ENCODE measurements around the gene ERGIC1. TPM values are rescaled to one million over a fixed set of nuclear protein-coding genes. Genes with fewer than 3 reads are reported as not detected.

The ERGIC1 gene
- total and polyA plus RNA-seq, 2 of the 8 experiments (the other 6 are each of a cell fraction or from before 2014, with no cell fraction given) = 95.3 to 106 TPM

GRCh38 chr5:172868924-172869591 is 35.0 kb downstream of the ERGIC1 start:
- peak overlapping the region in 1 of 2 experiments; percentile 34; a peak in 1 of 4 replicates for H3K4me2 ChIP-seq (ENCODE audit: insufficient read depth in 1 of 2, low read depth in 2 of 2, low read length in 2 of 2)
- no peaks in the 10 kb centered on the region; a peak in 1 of 8 replicates for H3K36me3 ChIP-seq (ENCODE audit: control insufficient read depth in 2 of 4, insufficient read depth in 4 of 4, low read length in 3 of 4)
- H3K79me1 ChIP-seq (ENCODE audit: low read depth, low read length) = peaks cover 16% of the 10 kb centered on the region
- WGBS, 2 experiments (ENCODE audit: extremely low coverage in 1 of 2, insufficient coverage in 1 of 2, insufficient read length in 1 of 2, insufficient replicate concordance in 2 of 2, low coverage in 1 of 2, low lambda C conversion rate in 2 of 2, missing lambda C conversion rate in 1 of 2) = 70% methylated on average over 10 of the region's 10 CpGs; no CpG with 5 or more reads in 1 of the 2 experiments
- peaks cover 21 to 34% of the 10 kb centered on the region in 2 experiments for H4K20me1 ChIP-seq (replicated peaks in 1 of 2; ENCODE audit: control insufficient read depth in 1 of 2, insufficient read depth in 2 of 2, low read length in 2 of 2)
- H2BK120ac ChIP-seq (replicated peaks; ENCODE audit: low read depth, low read length) = no peak overlapping the region
- POLR2A ChIA-PET (ENCODE audit: partially characterized antibody) = interaction anchor here (0.6 to 1.3 kb wide), 5 partner anchors 17 to 108 kb away, joined by 3 to 4 read pairs (median 3); no protein-coding TSS in a partner anchor
- no peak overlapping the region for H3K14ac ChIP-seq (ENCODE audit: insufficient read length)
- H2AFZ ChIP-seq (ENCODE audit: low read length) = no peak overlapping the region
- H3K23ac ChIP-seq (ENCODE audit: insufficient read length) = no peak overlapping the region
- H3K27ac ChIP-seq (ENCODE audit: low read depth, low read length) = no peak overlapping the region
- H3K9me3 ChIP-seq (ENCODE audit: insufficient read depth in 2 of 2, low read depth in 1 of 2, low read length in 1 of 2) = no peaks in the 10 kb centered on the region
- peaks cover 0 to 52% of the 10 kb centered on the region in 2 experiments; a peak in 2 of 4 replicates for H3K79me2 ChIP-seq (ENCODE audit: control insufficient read depth in 1 of 2, insufficient read depth in 2 of 2, low read length in 2 of 2)
- no peak overlapping the region for H4K8ac ChIP-seq (ENCODE audit: extremely low read depth, insufficient read depth, low read length)
- no peak overlapping the region for H2AK5ac ChIP-seq (ENCODE audit: low read depth, low read length)
- no peak overlapping the region for H2BK20ac ChIP-seq (ENCODE audit: low read length)
- no peak for FAIRE-seq
- H2BK15ac ChIP-seq (ENCODE audit: low read length) = no peak overlapping the region
- no peak overlapping the region for H3K4me3 ChIP-seq (ENCODE audit: extremely low read depth in 1 of 4, insufficient read depth in 2 of 4, low read depth in 3 of 4, low read length in 4 of 4)
- no peaks in the 10 kb centered on the region for H3K27me3 ChIP-seq (replicated peaks in 1 of 4; ENCODE audit: control insufficient read depth in 3 of 4, extremely low read depth in 1 of 4, insufficient read depth in 3 of 4, low read length in 3 of 4)
- DNase-seq (ENCODE audit: low read depth in 1 of 2, low spot score in 2 of 2) = no peak
- no peak overlapping the region for H3K9ac ChIP-seq (replicated peaks in 1 of 4; ENCODE audit: extremely low read depth in 1 of 4, low read depth in 3 of 4, low read length in 3 of 4)
- CTCF ChIA-PET (ENCODE audit: partially characterized antibody) = interaction anchor here (0.7 to 0.9 kb wide), 2 partner anchors 12 to 63 kb away, joined by 3 read pairs; no protein-coding TSS in a partner anchor
- H3K23me2 ChIP-seq (ENCODE audit: low read depth, low read length) = no peaks in the 10 kb centered on the region
- H3K18ac ChIP-seq (ENCODE audit: extremely low read depth, low read length) = no peak overlapping the region
- H2BK12ac ChIP-seq (ENCODE audit: low read depth, low read length) = no peak overlapping the region
- H4K5ac ChIP-seq (ENCODE audit: insufficient read length, low read depth, low read length) = no peak overlapping the region
- H3K4ac ChIP-seq (replicated peaks; ENCODE audit: insufficient read length, low read depth, low read length) = no peak overlapping the region
- no peak overlapping the region for H3K56ac ChIP-seq (replicated peaks; ENCODE audit: insufficient read length, low read depth, low read length)
- peaks cover 15 to 50% (median 34%) of the 10 kb centered on the region in 4 experiments for H3K4me1 ChIP-seq (replicated peaks in 1 of 4; ENCODE audit: control insufficient read depth in 3 of 4, insufficient read depth in 4 of 4, low read length in 3 of 4)
- H2BK5ac ChIP-seq (ENCODE audit: low read depth, low read length) = peak overlapping the region; percentile 38; the same call in 1 of the 2 replicates
- H4K91ac ChIP-seq (replicated peaks; ENCODE audit: insufficient read length, low read length) = no peak overlapping the region
